NCI-H446 treated with DMSO at 0.1 percent for 48 hours (cell line): ENCODE data around the gene AMIGO3.

Source experiments
- DNase-seq: peaks from one replicate; lab custom pipeline; 2025; lab: John Stamatoyannopoulos, UW

Gene AMIGO3

GRCh38 chr3:49668861-49669260, 50.6 kb downstream of the AMIGO3 start:
- no peak for DNase-seq

DNA sequence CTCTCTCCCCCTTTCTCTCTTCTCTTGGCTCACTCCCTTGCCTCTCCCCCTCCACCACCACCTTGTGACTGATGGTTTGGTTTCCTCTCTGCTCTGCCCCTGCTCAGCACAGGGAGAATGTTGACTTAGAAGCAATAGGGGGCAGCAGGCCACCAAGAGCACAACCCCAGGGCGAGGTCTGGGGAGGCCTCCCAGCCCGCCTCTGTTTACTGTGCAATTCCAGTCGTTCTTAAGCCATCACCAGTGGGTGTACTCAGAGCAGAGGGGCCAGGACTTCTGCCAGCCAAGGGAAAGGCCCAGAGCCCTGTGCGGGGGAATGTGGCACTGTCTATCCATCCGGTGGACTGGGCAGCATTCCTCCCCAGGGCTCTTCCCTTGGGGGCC, 51.1 kb downstream of the AMIGO3 start:
- DNase-seq: no peak

DNA sequence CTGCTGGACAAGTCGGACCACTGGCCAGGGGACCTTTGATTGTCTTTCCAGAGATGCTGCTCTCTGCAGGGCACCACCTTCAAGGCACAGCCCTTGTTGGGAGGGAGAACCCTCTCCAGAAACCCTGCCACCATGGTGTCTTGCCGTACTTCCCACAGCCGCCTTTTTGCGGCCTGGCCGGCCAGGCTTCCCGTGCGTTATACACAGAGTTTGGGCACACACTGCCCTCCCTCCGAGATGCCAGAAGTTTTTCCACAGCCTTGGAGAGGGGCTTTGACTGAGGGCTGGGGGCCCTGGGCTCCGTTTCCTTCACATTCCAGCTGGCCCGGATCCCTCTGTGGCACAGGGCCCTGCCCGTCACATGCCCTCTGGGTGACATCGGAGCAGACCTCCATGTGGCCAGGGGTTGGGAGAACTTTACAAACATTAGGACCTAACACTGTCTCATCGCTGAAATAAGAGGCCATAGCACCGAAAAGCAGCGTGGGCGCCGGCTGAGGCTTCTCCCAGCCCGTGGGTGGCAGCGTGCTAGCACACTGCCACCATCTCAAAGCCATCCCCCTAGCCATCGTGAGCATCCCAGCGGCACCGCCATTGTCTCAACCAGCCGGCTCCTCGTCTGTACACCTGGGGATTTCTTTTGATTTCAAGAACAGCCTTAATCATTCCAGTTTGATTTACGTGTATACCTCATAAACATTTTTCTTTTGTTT, 51.6 kb downstream of the AMIGO3 start:
- DNase-seq: no peak
